HepG2 (cell line): ENCODE measurements around the gene CALML4. TPM values are rescaled to one million over a fixed set of nuclear protein-coding genes. Genes with fewer than 3 reads are reported as not detected.

ENCODE experiments used
- ATAC-seq: fragments of 200-7000 bp; cut with Tn5 transposase; 3 replicates; pipeline ENCODE4 v1.9.1; 2020; ENCODE audit warnings: mild to moderate bottlenecking, moderate library complexity
- BruUV-seq: library from RNA; stranded (reverse); fragments of 400-500 nt; replicated peaks from 2 replicates; lab custom pipeline; 2021; lab: Mats Ljungman, UMichigan
- CTCF ChIA-PET: fragments of 300-600 bp; formaldehyde crosslinking; extraction: SDS; loops from one replicate; lab custom pipeline; 2021; ENCODE audit warnings: low total read pairs, inconsistent platforms, low intra/inter-chr PET ratio; lab: Yijun Ruan, JAX
- POLR2A ChIA-PET: fragments of 350-600 bp; sonication (Branson Sonifier 250); formaldehyde crosslinking; loops from one replicate; lab custom pipeline; 2020; ENCODE audit warnings: antibody characterized with exemption, inconsistent platforms; lab: Yijun Ruan, JAX
- DNase-seq: peaks from one replicate; pipeline ENCODE4 v3.0.0-alpha.2; 2015; ENCODE audit warnings: low spot score
- FAIRE-seq: peaks from 3 replicates; lab custom pipeline; 2011; peaks lifted over from hg19 to GRCh38; lab: Jason Lieb, UNC
- H2AFZ ChIP-seq: one replicate; pipeline ENCODE4 v1.6.1; 2011; ENCODE audit warnings: low read length, inconsistent platforms
- H3K27ac ChIP-seq: fragments of 300-600 bp; 3 replicates; pipeline ENCODE4 v1.8.0; 2011; ENCODE audit warnings: mixed run types, mild to moderate bottlenecking, mixed read lengths, low read length, inconsistent platforms; ENCODE audit not compliant: insufficient read depth; ENCODE audit errors: extremely low read length
- H3K27me3 ChIP-seq, 2 experiments: fragments of 200-600 bp in 1 of 2; 2 replicates in 1 of 2; 3 replicates in 1 of 2; pipeline versions ENCODE4 v1.6.0 to v1.8.0; 2011; ENCODE audit warnings: low read length in 2 of 2, mild to moderate bottlenecking in 2 of 2, moderate library complexity in 2 of 2, inconsistent platforms in 1 of 2; ENCODE audit not compliant: insufficient read depth in 2 of 2, control insufficient read depth in 1 of 2
- H3K36me3 ChIP-seq, 2 experiments: fragments of 200-600 bp in 1 of 2; replicated peaks in 1 of 2; 2 replicates in 1 of 2; 3 replicates in 1 of 2; pipeline versions ENCODE4 v1.5.1 to v1.8.0; 2011; ENCODE audit warnings: low read length in 2 of 2, inconsistent platforms in 1 of 2; ENCODE audit not compliant: insufficient read depth in 2 of 2, control insufficient read depth in 1 of 2
- H3K4me1 ChIP-seq: 2 replicates; pipeline ENCODE4 v1.5.1; 2012; ENCODE audit warnings: low read length, inconsistent platforms; ENCODE audit not compliant: insufficient read depth
- H3K4me2 ChIP-seq: 2 replicates; pipeline ENCODE4 v1.6.0; 2011; ENCODE audit warnings: low read depth, low read length, inconsistent platforms
- H3K4me3 ChIP-seq, 3 experiments: fragments of 200-600 bp in 1 of 3; sonication (generic), shearing (Covaris generic) in 1 of 3; replicated peaks in 1 of 3; 2 replicates each; pipeline ENCODE4 v1.5.1; 2011 to 2016; ENCODE audit warnings: low read length in 3 of 3, inconsistent platforms in 2 of 3, low read depth in 2 of 3, mild to moderate bottlenecking in 2 of 3, control low read depth in 1 of 3, mixed read lengths in 1 of 3; ENCODE audit not compliant: insufficient read depth in 1 of 3
- H3K79me2 ChIP-seq: one replicate; pipeline ENCODE4 v1.6.1; 2011; ENCODE audit warnings: low read length, inconsistent platforms; ENCODE audit not compliant: insufficient read depth
- H3K9ac ChIP-seq: 2 replicates; pipeline ENCODE4 v1.6.0; 2011; ENCODE audit warnings: mild to moderate bottlenecking, low read depth, low read length, inconsistent platforms; ENCODE audit not compliant: insufficient read depth
- H3K9me3 ChIP-seq: 2 replicates; pipeline ENCODE4 v1.5.1; 2012; ENCODE audit warnings: mild to moderate bottlenecking, low read length
- H4K20me1 ChIP-seq: 2 replicates; pipeline ENCODE4 v1.6.0; 2011; ENCODE audit warnings: inconsistent platforms, mild to moderate bottlenecking, low read length, moderate library complexity; ENCODE audit not compliant: insufficient read depth
- ATF7 ChIP-seq, 2 experiments: fragments of 450-650 bp in 1 of 2; sonication (generic) in 1 of 2; formaldehyde crosslinking in 1 of 2; IDR thresholded peaks; 2 replicates each; pipeline versions ENCODE4 v1.4.0 to v1.6.1; 2016 to 2020; ENCODE audit warnings: antibody characterized with exemption in 1 of 2, mild to moderate bottlenecking in 1 of 2, missing genetic modification reagents in 1 of 2
- CBX2 ChIP-seq, 2 experiments: fragments of 200-600 bp in 1 of 2; sonication (generic); formaldehyde crosslinking in 1 of 2; IDR thresholded peaks; 2 replicates each; pipeline versions ENCODE4 v1.7.0 to v1.8.1; 2018 to 2022; ENCODE audit warnings: low read depth in 2 of 2, low read length in 1 of 2, mild to moderate bottlenecking in 1 of 2, missing genetic modification reagents in 1 of 2
- CEBPB ChIP-seq: IDR thresholded peaks from 2 replicates; pipeline ENCODE4 v1.6.1; 2011; ENCODE audit warnings: low read depth, low read length, improper control_type of control experiment, borderline replicate concordance
- GLMP ChIP-seq: sonication (generic); formaldehyde crosslinking; IDR thresholded peaks from 2 replicates; pipeline ENCODE4 v1.9.0; 2021; ENCODE audit warnings: missing genetic modification reagents, mild to moderate bottlenecking, borderline replicate concordance
- SETDB1 ChIP-seq: sonication (generic); formaldehyde crosslinking; IDR thresholded peaks from 2 replicates; pipeline ENCODE4 v1.5.1; 2020; ENCODE audit warnings: missing genetic modification reagents, mild to moderate bottlenecking, borderline replicate concordance
- ZNF12 ChIP-seq: sonication (generic); formaldehyde crosslinking; IDR thresholded peaks from 2 replicates; pipeline ENCODE4 v1.5.0; 2020; ENCODE audit warnings: missing genetic modification reagents
- ZNF713 ChIP-seq: sonication (generic); formaldehyde crosslinking; IDR thresholded peaks from 2 replicates; pipeline ENCODE4 v1.4.0; 2020; ENCODE audit warnings: mild to moderate bottlenecking, missing genetic modification reagents
- WGBS: methylation state at CpG from one replicate; pipeline ENCODE4 v1.1.6; 2017; ENCODE audit warnings: low lambda C conversion rate; 5-methylcytosine and 5-hydroxymethylcytosine counted together
- in situ Hi-C: cut with HindIII; loops from 2 replicates; pipeline ENCODE4 v1.10.0; 2017; ENCODE audit warnings: low pct_unique_long_range_greater_than_20kb; ENCODE audit not compliant: extremely low pct_ligation_motif_present
- intact Hi-C: fragments of 100-400 bp; cut with micrococcal nuclease; formaldehyde crosslinking; loops from one replicate; pipeline ENCODE4 v1.10.0; 2022; ENCODE audit not compliant: unreplicated experiment
- polyA plus RNA-seq, 8 experiments: library from polyadenylated mRNA; depleted of rRNA in 3 of 8; stranded (reverse) in 7 of 8; unstranded in 1 of 8; fragments of >200 nt; fragmentation: Illumina TruSeq in 4 of 8; extraction: Trizol in 4 of 8; gene quantifications; 2 replicates each; pipeline versions ENCODE4 v1.2.1 to v1.2.3, GENCODE V29; 2011 to 2016; ENCODE audit warnings: low read depth in 4 of 8, missing spikeins in 1 of 8, mixed read lengths in 1 of 8; ENCODE audit not compliant: insufficient read depth in 1 of 8
- total RNA-seq, 5 experiments: library from RNA; depleted of rRNA; stranded (reverse); fragments of >200 nt; fragmentation: Illumina TruSeq; extraction: Trizol; gene quantifications; 2 replicates each; pipeline ENCODE4 v1.2.3, GENCODE V29; 2016; ENCODE audit warnings: low read depth in 1 of 5
- TF ChIP-seq, protein P1 (sequence below): fragments of 450-650 bp; IDR thresholded peaks from 2 replicates; pipeline ENCODE4 v1.6.1; 2017

The CALML4 gene
- total and polyA plus RNA-seq, 2 of the 13 experiments (the other 11 are each of a cell fraction or from before 2014, with no cell fraction given): 3.6 to 8.7 TPM

DNA sequence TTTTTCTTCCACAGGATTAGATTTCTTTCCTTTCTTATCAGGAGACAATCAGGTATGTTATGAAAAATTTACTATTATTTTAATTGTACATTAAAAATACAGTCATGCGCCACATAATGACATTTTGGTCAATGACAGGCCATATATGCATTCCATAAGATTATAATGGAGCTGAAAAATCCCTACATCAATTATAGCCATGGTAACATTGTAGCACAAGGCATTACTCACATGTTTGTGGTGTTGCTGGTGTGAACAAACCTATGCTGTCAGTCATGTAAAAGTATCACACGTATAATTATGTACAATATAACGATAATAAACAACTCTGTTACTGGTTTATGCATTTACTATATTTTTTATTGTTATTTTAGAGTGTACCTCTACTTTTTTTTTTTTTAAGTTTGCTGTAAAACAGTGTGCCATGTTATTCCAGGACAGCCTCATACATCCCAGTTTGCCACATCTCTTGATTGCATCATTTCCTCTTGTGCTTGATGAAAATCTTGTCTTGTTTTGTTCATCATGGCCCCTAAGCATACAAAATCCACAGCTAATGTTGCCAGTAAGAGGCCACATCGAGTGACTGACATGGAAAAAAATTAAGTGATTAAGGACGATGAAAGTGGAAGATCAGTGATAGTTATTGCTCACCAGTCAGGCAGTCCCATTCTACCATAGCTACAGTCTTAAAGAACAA, 21.4 kb downstream of the CALML4 start:
- no peak for FAIRE-seq
- no peak overlapping the region for H3K4me3 ChIP-seq
- intact Hi-C loops: no loop called here
- BruUV-seq: no TSS peak
- H3K4me2 ChIP-seq: no peak overlapping the region
- no peaks in the 10 kb centered on the region for H3K79me2 ChIP-seq
- no peaks in the 10 kb centered on the region for H3K27me3 ChIP-seq
- TF ChIP-seq ATF7 (IDR thresholded peaks at IDR 0.05): peak; percentile 49; the same call in 1 of the 2 replicates
- TF ChIP-seq ATF7 (CRISPR knock-in tag; IDR thresholded peaks at IDR 0.05): no peak
- peak; percentile 20; the same call in 1 of the 2 replicates for TF ChIP-seq CEBPB
- TF ChIP-seq CBX2 (IDR thresholded peaks at IDR 0.05; ENCODE audit: low read depth, low read length): no peak
- TF ChIP-seq CBX2 (CRISPR knock-in tag; IDR thresholded peaks at IDR 0.05; ENCODE audit: low read depth): no peak
- TF ChIP-seq, all 625 proteins: peak for 2
- no peaks in the 10 kb centered on the region for H4K20me1 ChIP-seq
- H3K36me3 ChIP-seq: peaks cover 18 to 63% of the 10 kb centered on the region in 2 experiments
- in situ Hi-C loops: no loop called here
- CTCF ChIA-PET: no interaction called here
- no peaks in the 10 kb centered on the region for H3K9me3 ChIP-seq
- 94% methylated on average over 5 of the region's 5 CpGs for WGBS
- POLR2A ChIA-PET: no interaction called here
- H3K27ac ChIP-seq: no peak overlapping the region
- no peak overlapping the region for H3K9ac ChIP-seq
- H2AFZ ChIP-seq: no peak overlapping the region
- no peak for ATAC-seq
- no peaks in the 10 kb centered on the region for H3K4me1 ChIP-seq
- DNase-seq: no peak

GRCh38 chr15:68177742-68178141, 27.4 kb downstream of the CALML4 start:
- POLR2A ChIA-PET: no interaction called here
- no peaks in the 10 kb centered on the region for H3K27me3 ChIP-seq
- TF ChIP-seq SETDB1 (CRISPR knock-in tag) (no peak), ZNF713 (CRISPR knock-in tag) (no peak), ZNF12 (CRISPR knock-in tag) (no peak), GLMP (CRISPR knock-in tag) (no peak)
- TF ChIP-seq, protein P1, sequence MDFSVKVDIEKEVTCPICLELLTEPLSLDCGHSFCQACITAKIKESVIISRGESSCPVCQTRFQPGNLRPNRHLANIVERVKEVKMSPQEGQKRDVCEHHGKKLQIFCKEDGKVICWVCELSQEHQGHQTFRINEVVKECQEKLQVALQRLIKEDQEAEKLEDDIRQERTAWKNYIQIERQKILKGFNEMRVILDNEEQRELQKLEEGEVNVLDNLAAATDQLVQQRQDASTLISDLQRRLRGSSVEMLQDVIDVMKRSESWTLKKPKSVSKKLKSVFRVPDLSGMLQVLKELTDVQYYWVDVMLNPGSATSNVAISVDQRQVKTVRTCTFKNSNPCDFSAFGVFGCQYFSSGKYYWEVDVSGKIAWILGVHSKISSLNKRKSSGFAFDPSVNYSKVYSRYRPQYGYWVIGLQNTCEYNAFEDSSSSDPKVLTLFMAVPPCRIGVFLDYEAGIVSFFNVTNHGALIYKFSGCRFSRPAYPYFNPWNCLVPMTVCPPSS: no peak
- TF ChIP-seq, all 625 proteins: peak for 0
- FAIRE-seq (no peak), ATAC-seq (no peak), DNase-seq (no peak)
- Histone ChIP-seq H3K9me3 (no peaks in the 10 kb centered on the region), H3K36me3 (peaks cover 9 to 74% of the 10 kb centered on the region in 2 experiments), H3K4me2 (no peak overlapping the region), H3K9ac (no peak overlapping the region), H3K4me1 (no peaks in the 10 kb centered on the region), H3K79me2 (no peaks in the 10 kb centered on the region), H2AFZ (no peak overlapping the region), H3K27ac (no peak overlapping the region), H3K4me3 (no peak overlapping the region), H4K20me1 (no peaks in the 10 kb centered on the region)
- intact Hi-C loops: no loop called here
- CTCF ChIA-PET: no interaction called here
- BruUV-seq: no TSS peak
- in situ Hi-C loops: no loop called here
